GM20431 (cell line): ENCODE results near the gene MARCHF3.

Experiments
- in situ Hi-C: fragments of 300-500 bp; cut with MseI, MboI; formaldehyde crosslinking; loops from one replicate; pipeline ENCODE4 v1.15.0; 2020; ENCODE audit warnings: low sequenced_read_pairs; ENCODE audit not compliant: unreplicated experiment

MARCHF3 gene

DNA sequence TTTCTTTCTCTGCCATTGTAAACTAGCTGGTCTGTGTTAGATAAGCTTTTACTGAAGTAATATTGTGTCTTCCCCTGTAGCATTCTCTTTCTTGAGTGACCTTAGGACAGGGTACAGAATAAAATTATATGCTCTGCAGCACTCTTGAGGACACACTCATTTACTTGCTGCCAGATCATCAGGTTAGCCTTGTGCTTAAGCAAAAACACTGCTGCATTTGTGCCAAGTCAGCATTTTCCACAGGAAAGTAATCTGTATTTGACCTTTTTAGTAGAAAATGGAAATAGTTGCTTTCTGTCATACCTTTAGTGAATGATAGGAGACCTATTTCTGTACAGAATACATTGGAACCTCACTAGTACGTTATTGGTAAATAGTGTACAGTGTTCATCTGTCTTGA is 199.2 kb downstream of the MARCHF3 start:
- in situ Hi-C loops, result no loop called here

DNA sequence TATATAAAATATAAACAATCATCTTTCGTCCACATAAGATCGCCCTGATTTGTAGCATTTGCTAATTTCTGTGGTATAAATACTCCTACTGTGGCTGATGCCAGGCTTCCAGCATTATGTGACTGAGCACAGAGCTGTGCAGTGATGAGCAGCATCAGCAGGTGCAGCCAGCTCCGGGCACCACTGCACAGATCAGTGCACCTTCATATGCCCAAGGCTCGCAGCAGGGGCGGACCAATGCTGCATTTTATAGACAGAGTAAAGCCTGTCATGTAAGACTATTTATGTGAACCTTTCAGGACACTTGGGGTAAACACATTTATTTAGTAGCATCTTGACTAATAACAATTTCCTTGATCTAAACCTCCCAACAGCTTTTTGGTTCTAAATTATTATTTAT is 200.3 kb downstream of the MARCHF3 start:
- in situ Hi-C loops, result no loop called here

DNA sequence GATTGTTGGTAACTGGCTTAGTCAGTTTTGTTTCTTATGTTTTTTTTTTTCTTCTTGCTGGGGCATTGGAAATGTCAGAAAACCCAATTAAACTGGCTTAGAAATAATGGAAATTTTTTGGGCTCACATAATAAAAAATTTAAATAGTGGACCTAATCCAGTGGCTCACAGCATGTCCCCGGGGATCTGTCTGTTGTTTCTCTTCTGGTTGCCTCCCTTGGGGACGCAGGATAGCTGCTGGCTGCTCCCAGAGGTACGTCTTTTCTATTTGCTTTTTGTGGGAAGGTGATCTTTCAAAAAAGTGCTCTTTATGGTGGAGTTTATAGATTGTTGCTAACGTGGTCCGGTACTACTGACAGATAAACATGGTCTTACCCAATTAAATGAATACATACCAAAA is 201.3 kb downstream of the MARCHF3 start:
- in situ Hi-C loops, result no loop called here

DNA sequence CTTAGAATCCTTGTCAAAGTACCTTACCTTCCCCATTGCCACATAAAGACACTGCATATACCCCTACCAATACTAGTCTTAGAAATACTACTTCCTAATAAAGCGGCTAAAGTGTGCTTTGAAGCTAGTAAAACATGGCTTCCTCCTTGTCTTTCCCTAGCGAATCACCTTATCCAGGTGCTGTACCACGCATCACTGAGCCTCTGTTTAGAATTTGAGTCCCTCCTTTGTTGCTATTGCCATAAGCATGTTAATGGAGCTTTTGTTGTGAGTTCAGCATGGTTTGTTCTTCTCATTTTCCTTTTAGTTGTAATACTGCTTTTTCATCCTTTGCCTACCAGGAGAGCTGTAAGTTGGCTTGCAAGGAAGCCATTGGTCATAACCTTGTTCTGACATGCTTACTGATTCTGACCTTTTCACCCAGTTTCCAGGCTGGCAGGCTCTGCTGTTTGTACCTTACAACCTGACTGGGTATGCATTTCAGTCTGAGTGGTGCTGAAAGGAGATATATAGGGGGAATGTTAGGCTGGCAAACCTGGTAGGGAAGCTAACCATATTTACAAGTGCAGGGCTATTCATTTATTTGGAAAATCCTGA is 203.6 kb downstream of the MARCHF3 start:
- in situ Hi-C loops, result no loop called here

DNA sequence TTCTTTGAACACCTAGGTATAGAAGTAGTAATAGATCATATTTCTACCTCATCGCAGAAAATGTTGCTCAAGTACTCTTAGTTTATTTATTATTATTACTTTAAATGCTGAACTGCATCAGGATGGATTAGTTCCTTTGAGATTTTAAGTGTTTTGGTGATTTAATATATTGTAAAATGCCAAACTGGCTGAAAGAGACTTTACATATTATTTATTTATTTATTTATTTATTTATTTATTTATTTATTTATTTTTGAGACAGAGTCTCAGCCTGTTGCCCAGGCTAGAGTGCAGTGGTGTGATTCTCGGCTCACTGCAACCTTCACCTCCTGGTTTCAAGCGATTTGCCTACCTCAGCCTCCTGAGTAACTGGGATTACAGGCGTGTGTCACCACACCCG is 211.1 kb downstream of the MARCHF3 start:
- in situ Hi-C loops, result no loop called here

DNA sequence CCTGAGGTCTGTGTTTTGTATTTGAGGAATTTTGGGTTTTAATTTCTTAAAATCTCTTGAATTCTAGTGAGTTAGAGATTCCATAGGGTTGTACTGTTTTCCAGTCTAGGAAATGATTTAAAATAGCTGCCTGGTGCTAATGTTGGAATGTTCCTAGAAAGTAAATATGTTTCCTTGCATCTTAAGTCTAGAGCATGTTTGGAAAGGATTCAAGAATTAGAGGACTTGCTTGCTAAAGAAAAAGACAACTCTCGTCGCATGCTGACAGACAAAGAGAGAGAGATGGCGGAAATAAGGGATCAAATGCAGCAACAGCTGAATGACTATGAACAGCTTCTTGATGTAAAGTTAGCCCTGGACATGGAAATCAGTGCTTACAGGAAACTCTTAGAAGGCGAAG is 211.6 kb downstream of the MARCHF3 start:
- in situ Hi-C loops, result no loop called here
